NCI-H2196 treated with DMSO at 0.1 percent for 48 hours (cell line): Measurements from ENCODE around the gene SERPINA6.
"Not testable (repeated sequence)": the region's sequence is repeated elsewhere in the genome, so short reads cannot be mapped to it uniquely, and the experiment has no call there.

Experiments
- DNase-seq: peaks from one replicate; lab custom pipeline; 2025; ENCODE audit not compliant: unreplicated experiment; lab: John Stamatoyannopoulos, UW

Gene SERPINA6, protein sequence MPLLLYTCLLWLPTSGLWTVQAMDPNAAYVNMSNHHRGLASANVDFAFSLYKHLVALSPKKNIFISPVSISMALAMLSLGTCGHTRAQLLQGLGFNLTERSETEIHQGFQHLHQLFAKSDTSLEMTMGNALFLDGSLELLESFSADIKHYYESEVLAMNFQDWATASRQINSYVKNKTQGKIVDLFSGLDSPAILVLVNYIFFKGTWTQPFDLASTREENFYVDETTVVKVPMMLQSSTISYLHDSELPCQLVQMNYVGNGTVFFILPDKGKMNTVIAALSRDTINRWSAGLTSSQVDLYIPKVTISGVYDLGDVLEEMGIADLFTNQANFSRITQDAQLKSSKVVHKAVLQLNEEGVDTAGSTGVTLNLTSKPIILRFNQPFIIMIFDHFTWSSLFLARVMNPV

GRCh38 chr14:94322648-94323570 is at the start of gene SERPINA6:
Gene SERPINA6 (minus strand): TSS chr14:94323336. CDS start chr14:94314648, 8,688 bp downstream.
- DNase-seq: no peak

GRCh38 chr14:94372021-94372605 is 49.0 kb upstream of the SERPINA6 start:
- no peak for DNase-seq

GRCh38 chr14:94370524-94370910 is 47.4 kb upstream of the SERPINA6 start:
- no peak for DNase-seq

GRCh38 chr14:94369766-94370523 is 46.8 kb upstream of the SERPINA6 start:
- not testable (repeated sequence) for DNase-seq

GRCh38 chr14:94368956-94369355 is 45.8 kb upstream of the SERPINA6 start:
- no peak for DNase-seq

DNA sequence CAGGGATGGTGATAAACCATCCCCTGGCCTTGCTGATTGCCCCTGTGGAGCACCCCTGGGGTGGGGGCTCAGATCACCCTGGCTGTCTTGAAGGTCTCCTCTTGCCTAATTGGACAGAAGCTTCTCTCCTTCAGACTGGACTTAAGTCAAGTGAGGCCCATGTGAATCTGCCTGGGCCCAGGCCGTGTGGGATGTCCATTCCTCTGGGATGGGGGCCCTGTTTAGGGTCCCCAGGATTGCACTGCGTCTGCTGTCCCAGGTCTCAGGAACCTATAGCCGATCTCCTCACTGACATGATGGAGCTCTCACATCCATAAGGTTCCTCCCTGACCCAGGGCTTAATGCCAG is 45.1 kb upstream of the SERPINA6 start:
- DNase-seq: no peak

GRCh38 chr14:94367347-94368242 is 44.5 kb upstream of the SERPINA6 start:
- DNase-seq: no peak

DNA sequence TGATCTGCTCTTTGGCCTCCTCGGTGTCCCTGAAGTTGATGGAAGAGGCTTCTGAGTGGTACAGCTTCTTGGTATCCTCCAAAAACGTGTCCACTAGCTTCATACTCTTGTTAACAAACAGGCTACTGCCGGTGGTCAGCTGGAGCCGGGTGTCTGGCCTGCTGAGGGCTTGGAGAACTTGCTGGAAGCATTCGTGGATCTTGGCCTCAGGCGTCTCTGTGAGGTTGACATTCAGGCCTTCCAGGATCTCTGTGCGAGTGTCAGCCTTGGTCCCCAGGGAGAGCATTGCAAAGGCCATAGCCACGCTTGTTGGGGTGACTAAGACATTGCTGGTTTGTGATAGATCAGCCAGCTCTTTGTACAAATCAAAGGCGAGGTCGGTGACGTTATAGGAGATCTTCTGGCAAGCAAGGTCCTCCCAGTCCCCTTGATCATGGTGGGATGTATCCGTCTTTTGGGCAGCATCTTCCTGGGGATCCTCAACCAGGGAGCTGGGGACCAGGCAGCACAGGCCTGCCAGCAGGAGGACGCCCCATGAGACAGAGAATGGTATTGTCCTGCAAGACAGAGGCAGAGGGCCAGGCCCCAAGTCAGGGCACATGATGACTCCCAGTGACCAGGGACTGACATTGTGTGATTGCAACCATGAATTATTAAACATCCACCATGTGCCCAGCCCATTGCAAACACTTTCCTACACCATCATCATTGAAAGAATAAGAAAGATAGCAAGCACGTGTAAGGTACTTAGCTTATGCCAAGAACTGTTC is 43.2 kb upstream of the SERPINA6 start, which contains the start of gene SERPINA2:
Gene SERPINA2 (minus strand): TSS at position 553 of the 770 bp plus-strand sequence.
- no peak for DNase-seq

- DNase-seq: no peak
Measured at GRCh38 chr14:94365624-94366023, 42.5 kb upstream of the SERPINA6 start.

- DNase-seq: no peak
Measured at GRCh38 chr14:94364964-94365363, 41.8 kb upstream of the SERPINA6 start.

DNA sequence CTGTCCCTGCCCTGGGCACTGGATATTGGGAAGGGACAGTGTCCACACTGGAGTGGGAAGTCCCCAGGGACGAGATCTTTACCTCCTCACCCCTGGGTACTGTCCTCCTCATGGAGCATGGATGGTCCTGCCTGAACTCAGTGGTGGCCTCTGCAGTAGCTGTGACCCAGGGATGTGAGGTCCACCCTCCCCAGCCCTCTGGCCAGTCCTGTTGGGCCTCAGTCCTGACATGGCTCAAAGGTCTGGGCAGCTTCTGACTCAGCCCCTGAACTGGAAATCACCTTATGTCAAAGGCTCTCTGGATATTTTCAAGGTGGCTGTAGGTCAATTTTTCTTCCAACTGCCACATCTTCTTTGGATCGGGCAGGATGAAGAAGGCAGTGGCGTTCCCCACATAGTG is 40.9 kb upstream of the SERPINA6 start:
- DNase-seq: no peak

GRCh38 chr14:94363151-94363624 is 40.1 kb upstream of the SERPINA6 start:
- no peak for DNase-seq

- DNase-seq: no peak
Measured at GRCh38 chr14:94362614-94363133, 39.5 kb upstream of the SERPINA6 start.

DNA sequence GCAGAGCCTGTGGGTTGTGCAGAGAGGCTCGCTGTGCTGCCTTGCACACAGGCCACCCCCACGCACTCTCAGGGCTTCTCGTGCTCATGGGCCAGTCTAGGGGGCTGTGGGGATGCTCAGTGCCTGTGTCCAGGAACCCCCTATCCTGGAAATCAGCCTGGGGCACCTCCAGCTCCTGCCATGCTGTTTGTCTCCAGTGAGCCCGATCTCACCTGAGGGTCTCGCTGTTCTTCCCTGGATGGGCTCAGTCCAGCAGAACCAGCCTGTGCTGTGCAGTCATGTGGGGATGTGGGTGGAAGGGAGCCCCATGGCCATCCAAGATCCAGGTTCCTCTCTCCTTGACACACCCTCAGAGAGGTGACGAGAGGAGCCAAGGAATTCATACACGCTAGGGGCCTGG is 38.5 kb upstream of the SERPINA6 start:
- no peak for DNase-seq

- no peak for DNase-seq
Measured at GRCh38 chr14:94360945-94361565, 37.9 kb upstream of the SERPINA6 start.

GRCh38 chr14:94357166-94357565 is 34.0 kb upstream of the SERPINA6 start:
- no peak for DNase-seq

- DNase-seq: no peak
Measured at GRCh38 chr14:94356379-94357056, 33.4 kb upstream of the SERPINA6 start.
